DMS53 (cell line): ENCODE data around the gene PPFIA4.

Experiments used
- DNase-seq: peaks from one replicate; lab custom pipeline; 2025; lab: John Stamatoyannopoulos, UW

PPFIA4 gene

DNA sequence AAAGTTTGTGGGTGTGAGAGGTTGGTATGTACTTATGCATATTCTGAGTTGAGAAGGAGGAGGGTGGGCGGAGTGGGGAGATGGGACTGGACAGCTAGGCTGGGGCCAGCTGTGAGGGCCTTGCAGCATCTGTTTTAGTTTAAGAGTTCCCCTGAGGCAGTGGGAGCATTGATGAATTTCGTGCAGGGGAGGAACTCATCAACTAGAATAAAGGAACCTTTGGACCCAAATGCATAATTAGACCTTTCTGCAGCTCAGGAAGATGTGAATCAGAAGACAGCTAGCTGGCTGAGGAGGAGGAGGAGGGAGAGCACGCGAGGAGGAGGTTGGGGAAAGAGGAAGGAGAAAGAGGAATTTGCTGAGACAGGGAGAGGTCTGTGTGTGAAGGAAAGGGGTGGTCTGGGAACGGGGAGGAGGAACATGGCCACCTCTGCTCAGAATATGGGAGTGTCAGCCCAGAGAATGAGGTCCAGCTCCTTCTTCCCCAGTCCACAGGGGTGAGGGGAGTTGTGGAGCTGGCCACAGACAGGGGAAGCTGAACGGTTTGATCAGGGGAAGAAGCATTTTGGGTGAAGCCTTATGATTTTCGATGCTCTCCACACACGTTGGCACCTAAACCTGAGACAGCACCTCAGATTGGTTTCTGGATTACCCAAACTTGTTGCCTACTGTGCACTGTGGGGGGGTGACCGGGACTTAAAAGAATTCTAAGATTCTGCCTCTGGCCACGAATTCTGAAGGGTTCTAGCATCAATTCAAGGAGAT lies 31.8 kb downstream of the PPFIA4 start:
- no peak for DNase-seq

DNA sequence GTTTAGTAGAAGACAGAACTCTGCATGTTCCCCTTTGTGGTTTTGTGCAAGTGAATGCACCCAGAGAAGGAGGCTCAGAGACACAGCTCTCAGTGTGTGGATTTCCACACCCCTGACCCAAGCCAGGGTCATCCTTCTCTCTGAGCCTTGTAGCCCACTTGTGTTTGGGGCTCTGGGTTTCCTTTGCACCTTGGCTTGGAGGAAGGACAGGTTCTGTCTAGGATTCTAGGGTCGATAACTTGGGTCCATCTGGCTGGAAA lies 32.3 kb downstream of the PPFIA4 start:
- no peak for DNase-seq

DNA sequence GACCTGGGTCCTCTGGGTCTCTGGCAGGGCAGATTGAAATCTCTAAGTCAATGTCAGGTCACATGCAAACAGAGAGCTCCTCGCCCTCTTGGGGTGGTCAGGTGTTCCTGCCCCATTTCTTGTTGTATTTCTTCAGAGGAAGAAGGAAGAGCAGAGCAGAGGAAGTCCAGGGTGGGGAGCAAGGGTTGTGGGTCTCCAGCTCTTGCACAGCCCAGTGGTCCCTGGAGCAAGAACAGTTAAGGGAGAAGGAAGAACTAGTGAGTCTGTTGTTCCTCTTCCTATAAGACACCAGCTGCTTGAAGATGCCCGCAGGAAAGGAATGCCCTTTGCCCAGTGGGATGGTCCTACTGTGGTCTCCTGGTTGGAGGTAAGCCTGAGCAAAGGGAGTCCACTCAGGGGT lies 33.2 kb downstream of the PPFIA4 start:
- no peak for DNase-seq

DNA sequence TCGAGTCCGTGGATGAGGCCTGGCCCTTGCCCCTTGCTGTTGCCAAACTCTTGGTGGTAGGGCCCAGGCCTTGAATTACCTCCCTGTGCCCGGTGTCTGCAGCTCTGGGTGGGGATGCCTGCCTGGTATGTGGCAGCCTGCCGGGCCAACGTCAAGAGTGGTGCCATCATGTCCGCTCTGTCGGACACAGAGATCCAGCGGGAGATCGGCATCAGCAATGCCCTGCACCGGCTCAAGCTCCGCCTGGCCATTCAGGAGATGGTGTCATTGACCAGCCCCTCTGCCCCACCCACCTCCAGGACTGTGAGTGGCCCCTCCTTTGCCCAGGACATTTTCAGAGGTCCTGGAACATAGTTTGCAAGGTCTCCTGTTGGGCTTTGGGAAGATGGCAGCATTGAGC lies 33.8 kb downstream of the PPFIA4 start:
- no peak for DNase-seq

GRCh38 chr1:203063287-203063686 lies 37.0 kb downstream of the PPFIA4 start:
- no peak for DNase-seq

GRCh38 chr1:203065191-203065590 lies 38.9 kb downstream of the PPFIA4 start:
- no peak for DNase-seq

- DNase-seq: no peak
Observed at GRCh38 chr1:203065986-203066385, 39.7 kb downstream of the PPFIA4 start.

DNA sequence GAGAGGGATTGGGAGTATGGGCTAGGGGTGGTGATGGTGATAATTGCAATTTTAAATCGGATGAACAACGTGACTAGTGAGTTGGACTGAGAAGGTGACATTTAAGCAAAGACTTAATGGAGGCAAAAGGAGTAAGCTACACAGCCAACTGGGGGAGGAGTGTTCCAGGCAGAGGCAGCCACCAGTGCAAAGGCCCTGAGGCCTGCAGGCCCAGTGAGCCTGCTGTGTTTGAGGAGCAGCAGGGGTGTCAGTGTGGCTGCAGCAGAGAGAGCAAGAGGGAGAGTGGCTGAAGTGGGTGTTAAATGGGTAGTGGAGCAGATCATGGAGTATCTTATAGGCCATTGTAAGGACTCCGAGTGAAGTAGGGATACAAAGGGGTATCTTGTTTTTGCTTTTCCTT lies 40.7 kb downstream of the PPFIA4 start:
- no peak for DNase-seq

DNA sequence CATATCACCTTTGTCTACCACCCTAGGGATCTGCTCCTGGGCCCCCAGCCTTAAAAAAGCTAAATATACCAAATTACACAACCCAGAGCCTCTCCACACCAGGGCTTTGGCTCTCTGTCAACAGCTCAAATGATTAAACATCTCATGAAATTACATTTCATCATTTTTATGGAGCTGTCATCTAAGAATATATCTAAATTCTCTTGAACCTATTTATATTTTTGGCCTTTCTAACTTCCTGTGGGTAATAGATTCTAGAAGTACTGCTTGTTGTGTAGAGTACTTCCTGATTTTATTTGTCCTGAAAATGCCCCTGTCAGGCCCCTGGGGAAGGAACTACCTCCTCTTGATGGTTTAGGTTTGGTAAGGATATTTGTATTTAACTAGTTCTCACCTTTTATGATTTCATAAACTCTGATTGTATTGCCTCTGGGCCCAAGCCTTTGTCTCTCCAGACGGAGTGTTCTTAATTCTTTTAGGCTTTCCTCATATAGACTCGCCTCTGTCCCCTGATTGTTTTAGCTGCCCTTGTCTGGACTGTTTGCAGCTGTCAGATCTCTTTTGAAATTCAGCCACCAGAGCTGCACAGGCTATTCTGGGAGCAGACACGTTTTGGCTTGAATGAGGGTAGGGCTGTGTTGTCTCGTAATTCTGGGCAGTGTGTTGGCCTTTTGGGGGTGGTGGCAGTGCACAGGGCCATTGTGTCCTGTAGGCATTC lies 42.9 kb downstream of the PPFIA4 start:
- DNase-seq: no peak

- no peak for DNase-seq
Observed at GRCh38 chr1:203072002-203072602, 45.8 kb downstream of the PPFIA4 start.

GRCh38 chr1:203072911-203073310 lies 46.6 kb downstream of the PPFIA4 start:
- DNase-seq: no peak

- no peak for DNase-seq
Observed at GRCh38 chr1:203073469-203073868, 47.2 kb downstream of the PPFIA4 start.

DNA sequence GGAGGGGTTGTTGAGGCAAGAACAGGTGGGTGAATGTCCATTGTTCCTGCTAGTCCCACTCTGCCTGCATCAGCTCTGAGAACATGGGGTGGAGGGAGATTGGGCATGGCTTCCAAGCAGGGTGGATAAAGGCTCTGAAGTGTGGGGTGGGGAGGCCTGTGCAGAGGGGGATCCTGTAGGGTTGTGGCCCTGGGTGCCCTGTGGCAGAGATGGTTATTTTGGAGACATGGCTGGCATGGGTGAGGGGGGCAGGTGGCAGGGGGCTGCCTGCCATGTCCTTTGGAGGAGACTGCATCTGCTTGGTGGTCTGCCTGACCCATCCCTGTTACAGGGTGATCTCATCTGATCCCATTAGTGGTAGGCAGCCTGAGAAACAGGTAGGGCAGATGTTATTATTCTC lies 48.3 kb downstream of the PPFIA4 start:
- no peak for DNase-seq

DNA sequence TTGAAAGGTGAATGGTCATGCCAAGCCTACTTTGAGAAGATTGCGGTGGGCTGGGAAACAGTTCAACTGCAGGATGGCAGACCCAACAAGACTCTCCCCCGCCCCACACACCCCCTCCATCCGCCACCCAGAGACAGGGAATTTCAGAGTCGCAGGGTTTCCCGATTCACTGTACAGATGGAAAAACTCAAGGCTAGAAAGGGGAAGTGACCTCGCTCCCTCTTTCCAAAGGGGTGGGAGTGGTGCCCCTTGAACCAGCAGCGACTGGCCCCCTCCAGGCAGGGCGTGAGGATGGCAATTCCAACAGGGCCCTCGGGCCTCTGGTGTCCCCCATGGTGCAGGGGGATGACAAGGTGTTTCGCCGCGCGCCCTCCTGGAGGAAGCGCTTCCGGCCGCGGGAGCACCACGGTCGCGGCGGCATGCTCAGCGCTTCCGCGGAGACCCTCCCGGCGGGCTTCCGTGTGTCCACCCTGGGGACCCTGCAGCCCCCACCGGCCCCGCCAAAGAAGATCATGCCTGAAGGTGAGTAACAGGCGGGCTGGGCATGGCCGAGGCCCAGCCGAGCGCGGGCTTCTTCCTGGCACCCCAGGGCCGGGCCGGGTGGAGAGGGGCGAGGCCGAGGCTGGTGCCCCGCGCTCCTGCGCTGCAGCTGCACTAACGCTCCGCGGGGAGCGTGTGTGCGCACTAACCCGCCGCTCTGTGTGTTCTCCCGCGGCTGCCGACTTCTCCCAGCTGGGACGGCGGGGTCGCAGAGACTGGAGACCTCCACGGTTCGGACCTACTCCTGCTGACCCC lies 49.1 kb downstream of the PPFIA4 start:
- DNase-seq: no peak

GRCh38 chr1:203076031-203076511 lies 49.8 kb downstream of the PPFIA4 start:
- DNase-seq: no peak

- no peak for DNase-seq
Observed at GRCh38 chr1:203077367-203077766, 51.1 kb downstream of the PPFIA4 start.

GRCh38 chr1:203077956-203078355 lies 51.7 kb downstream of the PPFIA4 start:
- no peak for DNase-seq

DNA sequence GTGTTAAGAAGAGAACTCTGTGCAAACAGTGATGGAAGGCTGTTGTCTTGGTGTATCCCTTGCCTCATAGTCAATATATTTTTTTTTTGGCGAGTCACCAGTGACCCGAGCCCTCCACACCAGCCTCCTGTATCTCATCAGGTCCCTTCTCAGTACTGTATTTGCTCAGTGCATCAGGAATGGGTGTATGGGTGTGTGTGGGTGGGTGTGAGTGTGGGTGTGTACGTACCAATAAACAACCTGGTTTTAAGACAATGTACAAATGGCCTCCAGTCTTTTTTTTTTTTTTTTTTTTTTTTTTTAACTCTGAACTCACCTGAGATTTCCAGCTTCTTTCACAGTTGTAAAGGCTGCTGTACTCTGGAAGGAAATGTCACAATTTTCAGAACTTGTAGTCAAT lies 52.2 kb downstream of the PPFIA4 start:
- DNase-seq: no peak

- DNase-seq: no peak
Observed at GRCh38 chr1:203080456-203080855, 54.2 kb downstream of the PPFIA4 start.

- no peak for DNase-seq
Observed at GRCh38 chr1:203081465-203082230, 55.4 kb downstream of the PPFIA4 start.

GRCh38 chr1:203082231-203082505 lies 55.9 kb downstream of the PPFIA4 start:
- DNase-seq: no peak
